A549 (cell line): ENCODE data around the gene CH25H. TPM values are rescaled to one million over a fixed set of nuclear protein-coding genes. Genes with fewer than 3 reads are reported as not detected.

Experiments used
- ATAC-seq, 2 experiments: fragments of 200-7000 bp in 1 of 2; fragments of >200 bp in 1 of 2; cut with Nextera tagmentation in 1 of 2; cut with Tn5 transposase in 1 of 2; 3 replicates each; pipeline versions ENCODE4 v1.8.0 to v1.9.1; 2018 to 2020; ENCODE audit warnings: mild to moderate bottlenecking in 1 of 2, moderate library complexity in 1 of 2
- CTCF ChIA-PET: fragments of 300-600 bp; sonication (Branson Sonifier 250); formaldehyde crosslinking; extraction: SDS; loops from one replicate; lab custom pipeline; 2021; ENCODE audit warnings: antibody characterized with exemption, inconsistent platforms; lab: Yijun Ruan, JAX
- POLR2A ChIA-PET: fragments of 350-600 bp; formaldehyde crosslinking; extraction: SDS; loops from one replicate; lab custom pipeline; 2021; ENCODE audit warnings: antibody characterized with exemption, inconsistent platforms; lab: Yijun Ruan, JAX
- DNase-seq, 2 experiments: peaks; one replicate each; pipeline versions ENCODE4 v3.0.0 to v3.0.0-alpha.2; 2011 to 2016; ENCODE audit warnings: low read depth in 1 of 2, low spot score in 1 of 2
- FAIRE-seq: peaks from 2 replicates; lab custom pipeline; 2011; peaks lifted over from hg19 to GRCh38; lab: Jason Lieb, UNC
- H3K27ac ChIP-seq, 2 experiments: fragments of >200 bp; sonication (Bioruptor Twin); formaldehyde crosslinking; 3 replicates each; pipeline ENCODE4 v1.5.1; 2016 to 2017
- H3K4me1 ChIP-seq: fragments of >200 bp; sonication (Bioruptor Twin); formaldehyde crosslinking; 3 replicates; pipeline ENCODE4 v1.6.1; 2016
- H3K4me2 ChIP-seq: fragments of >200 bp; sonication (Bioruptor Twin); formaldehyde crosslinking; 3 replicates; pipeline ENCODE4 v1.6.1; 2016
- H3K4me3 ChIP-seq: fragments of >200 bp; sonication (Bioruptor Twin); formaldehyde crosslinking; 3 replicates; pipeline ENCODE4 v1.5.1; 2016
- H3K9me3 ChIP-seq: fragments of >200 bp; sonication (Bioruptor Twin); formaldehyde crosslinking; 3 replicates; pipeline ENCODE4 v1.6.1; 2016
- CEBPB ChIP-seq, 2 experiments: fragments of >200 bp in 1 of 2; sonication (Bioruptor Twin) in 1 of 2; formaldehyde crosslinking in 1 of 2; IDR thresholded peaks; 2 replicates each; pipeline ENCODE4 v1.6.1; 2012 to 2016
- EHMT2 ChIP-seq: fragments of 200-600 bp; sonication (generic); IDR thresholded peaks from 2 replicates; pipeline ENCODE4 v1.6.1; 2016; ENCODE audit warnings: antibody characterized with exemption, low read depth, mild to moderate bottlenecking, moderate library complexity
- EP300 ChIP-seq, 2 experiments: fragments of >200 bp; sonication (Bioruptor Twin); formaldehyde crosslinking; IDR thresholded peaks; 2 replicates in 1 of 2; 3 replicates in 1 of 2; pipeline ENCODE4 v1.6.1; 2016 to 2017
- FOXS1 ChIP-seq: fragments of 250-450 bp; sonication (Bioruptor Pico); IDR thresholded peaks from 2 replicates; pipeline ENCODE4 v1.5.0; 2020; ENCODE audit warnings: mild to moderate bottlenecking, moderate library complexity
- GATA3 ChIP-seq: IDR thresholded peaks from 2 replicates; pipeline ENCODE4 v1.6.1; 2012; ENCODE audit warnings: borderline replicate concordance
- HOXB5 ChIP-seq: fragments of 250-450 bp; sonication (Bioruptor Pico); IDR thresholded peaks from 2 replicates; pipeline ENCODE4 v1.5.0; 2020; ENCODE audit warnings: mild to moderate bottlenecking, moderate library complexity
- NFE2L2 ChIP-seq: fragments of 150-350 bp; conservative IDR thresholded peaks from 2 replicates; pipeline ENCODE4 v1.6.1; 2014; ENCODE audit warnings: low read length
- NPAS2 ChIP-seq: fragments of 250-450 bp; sonication (Bioruptor Pico); IDR thresholded peaks from 2 replicates; pipeline ENCODE4 v1.8.0; 2022; ENCODE audit warnings: mild to moderate bottlenecking, moderate library complexity, borderline replicate concordance
- POLR2AphosphoS2 ChIP-seq: conservative IDR thresholded peaks from 2 replicates; pipeline ENCODE4 v1.6.1; 2012; ENCODE audit warnings: low read length, improper control_type of control experiment, inconsistent platforms
- SMC3 ChIP-seq: fragments of >200 bp; sonication (Bioruptor Twin); formaldehyde crosslinking; IDR thresholded peaks from 3 replicates; pipeline ENCODE4 v1.6.1; 2018; ENCODE audit warnings: inconsistent platforms
- TFCP2L1 ChIP-seq: fragments of 250-450 bp; sonication (Bioruptor Pico); IDR thresholded peaks from 2 replicates; pipeline ENCODE4 v1.5.0; 2021; ENCODE audit warnings: mild to moderate bottlenecking
- whole genome bisulfite sequencing: methylation state at CpG from one replicate; pipeline ENCODE4 v1.1.6; 2017; ENCODE audit errors: missing lambda C conversion rate; 5-methylcytosine and 5-hydroxymethylcytosine counted together
- polyA plus RNA-seq, 4 experiments: library from polyadenylated mRNA; depleted of rRNA in 3 of 4; stranded (reverse); fragments of >200 nt; fragmentation: RNase III in 1 of 4; extraction: RNeasy Plus Mini Kit Qiagen cat#74134 plus additional on column Dnase treatment in 1 of 4; gene quantifications; 2 replicates in 3 of 4; 3 replicates in 1 of 4; pipeline ENCODE4 v1.2.3, GENCODE V29; 2011 to 2017
- TF ChIP-seq, protein P1 (sequence below): fragments of 250-450 bp; sonication (Bioruptor Pico); IDR thresholded peaks from 2 replicates; pipeline ENCODE4 v1.5.0; 2020; ENCODE audit warnings: low read depth, mild to moderate bottlenecking, moderate library complexity
- TF ChIP-seq, protein P2 (sequence below): IDR thresholded peaks from 2 replicates; pipeline ENCODE4 v1.6.1; 2012
- TF ChIP-seq, protein P3 (sequence below): fragments of 200-600 bp; sonication (generic); IDR thresholded peaks from 2 replicates; pipeline ENCODE4 v1.6.1; 2016; ENCODE audit warnings: antibody characterized with exemption, mild to moderate bottlenecking, moderate library complexity
- TF ChIP-seq, protein P4 (sequence below): fragments of 250-450 bp; sonication (Bioruptor Pico); IDR thresholded peaks from 2 replicates; pipeline ENCODE4 v1.5.0; 2021; ENCODE audit warnings: mild to moderate bottlenecking, moderate library complexity, borderline replicate concordance
- TF ChIP-seq, protein P5 (sequence below): fragments of >200 bp; sonication (Bioruptor Twin); formaldehyde crosslinking; IDR thresholded peaks from 2 replicates; pipeline ENCODE4 v1.6.1; 2016

Gene CH25H
- polyA plus RNA-seq, 2 of the 4 experiments (the other 2 are of a cell fraction), result not detected

DNA sequence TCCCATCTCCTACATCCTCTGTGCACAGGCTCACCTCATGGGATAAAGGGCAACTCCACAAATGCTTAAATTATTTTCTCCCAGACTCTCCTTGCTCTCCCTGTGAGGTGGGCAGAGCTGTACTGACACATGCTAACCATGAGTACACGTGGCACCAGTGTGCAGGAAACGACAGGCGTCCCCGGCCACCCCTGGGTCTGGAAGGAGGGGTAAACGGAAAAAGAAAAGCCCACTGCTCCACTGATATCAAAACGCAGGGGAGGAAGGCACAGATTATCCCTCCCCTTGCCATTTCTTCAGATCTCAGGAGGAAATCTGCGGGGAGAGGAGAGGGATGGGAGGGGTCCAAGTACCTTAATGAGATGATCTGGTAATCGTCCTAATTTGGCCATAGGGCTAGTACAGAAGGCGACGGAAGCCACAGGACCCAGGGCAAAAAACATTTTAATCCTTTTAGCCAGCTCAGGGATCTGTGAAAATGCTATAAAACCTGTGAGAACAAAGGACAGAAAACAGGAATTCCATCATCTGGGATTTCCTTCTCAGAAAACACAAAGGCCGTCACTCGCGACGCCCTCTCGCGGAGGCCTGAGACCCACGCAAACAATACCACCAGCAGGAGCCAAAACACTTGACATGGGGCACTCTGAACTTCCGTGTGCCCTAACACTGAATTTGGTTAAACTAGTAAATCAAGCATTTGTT lies 17.8 kb upstream of the CH25H start (continued):
- TF ChIP-seq HOXB5 (no peak), NPAS2 (CRISPR knock-in tag) (no peak), EHMT2 (no peak)
- TF ChIP-seq, protein P1, sequence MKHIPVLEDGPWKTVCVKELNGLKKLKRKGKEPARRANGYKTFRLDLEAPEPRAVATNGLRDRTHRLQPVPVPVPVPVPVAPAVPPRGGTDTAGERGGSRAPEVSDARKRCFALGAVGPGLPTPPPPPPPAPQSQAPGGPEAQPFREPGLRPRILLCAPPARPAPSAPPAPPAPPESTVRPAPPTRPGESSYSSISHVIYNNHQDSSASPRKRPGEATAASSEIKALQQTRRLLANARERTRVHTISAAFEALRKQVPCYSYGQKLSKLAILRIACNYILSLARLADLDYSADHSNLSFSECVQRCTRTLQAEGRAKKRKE (CRISPR knock-in tag), result no peak
- TF ChIP-seq, protein P2, sequence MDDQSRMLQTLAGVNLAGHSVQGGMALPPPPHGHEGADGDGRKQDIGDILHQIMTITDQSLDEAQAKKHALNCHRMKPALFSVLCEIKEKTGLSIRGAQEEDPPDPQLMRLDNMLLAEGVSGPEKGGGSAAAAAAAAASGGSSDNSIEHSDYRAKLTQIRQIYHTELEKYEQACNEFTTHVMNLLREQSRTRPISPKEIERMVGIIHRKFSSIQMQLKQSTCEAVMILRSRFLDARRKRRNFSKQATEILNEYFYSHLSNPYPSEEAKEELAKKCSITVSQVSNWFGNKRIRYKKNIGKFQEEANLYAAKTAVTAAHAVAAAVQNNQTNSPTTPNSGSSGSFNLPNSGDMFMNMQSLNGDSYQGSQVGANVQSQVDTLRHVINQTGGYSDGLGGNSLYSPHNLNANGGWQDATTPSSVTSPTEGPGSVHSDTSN, result no peak

DNA sequence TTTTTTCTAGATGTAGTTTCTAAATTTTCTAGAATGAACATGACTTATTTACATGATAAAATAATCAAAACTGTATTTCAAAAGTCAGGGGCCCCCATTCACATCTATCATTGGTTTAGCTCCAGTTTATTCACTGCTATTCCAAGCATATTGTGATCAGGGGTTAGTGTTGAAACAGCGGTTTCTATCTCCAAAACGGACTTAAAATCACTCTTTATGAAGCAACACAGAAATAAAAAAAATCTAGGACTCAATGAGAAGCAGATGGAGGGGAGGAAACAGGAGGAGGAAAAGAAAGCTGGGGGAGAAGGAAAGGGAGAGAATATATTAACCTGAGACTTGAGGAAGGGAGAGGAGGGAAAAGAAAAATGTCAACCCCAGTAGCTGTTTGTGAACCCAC lies 14.8 kb upstream of the CH25H start:
- Histone ChIP-seq H3K4me3 (no peak overlapping the region), H3K4me1 (peaks cover 6% of the 10 kb centered on the region; the same call in 2 of the 3 replicates), H3K9me3 (no peaks in the 10 kb centered on the region), H3K4me2 (no peak overlapping the region), H3K27ac (no peak overlapping the region)
- CTCF ChIA-PET, result interaction anchor here (1.0 to 1.9 kb wide), 6 partner anchors 9 to 658 kb away, joined by 3 to 10 read pairs (median 3); no protein-coding TSS in a partner anchor
- POLR2A ChIA-PET, result no interaction called here
- no peak for TF ChIP-seq SMC3
- TF ChIP-seq GATA3, result no peak
- TF ChIP-seq, protein P3, sequence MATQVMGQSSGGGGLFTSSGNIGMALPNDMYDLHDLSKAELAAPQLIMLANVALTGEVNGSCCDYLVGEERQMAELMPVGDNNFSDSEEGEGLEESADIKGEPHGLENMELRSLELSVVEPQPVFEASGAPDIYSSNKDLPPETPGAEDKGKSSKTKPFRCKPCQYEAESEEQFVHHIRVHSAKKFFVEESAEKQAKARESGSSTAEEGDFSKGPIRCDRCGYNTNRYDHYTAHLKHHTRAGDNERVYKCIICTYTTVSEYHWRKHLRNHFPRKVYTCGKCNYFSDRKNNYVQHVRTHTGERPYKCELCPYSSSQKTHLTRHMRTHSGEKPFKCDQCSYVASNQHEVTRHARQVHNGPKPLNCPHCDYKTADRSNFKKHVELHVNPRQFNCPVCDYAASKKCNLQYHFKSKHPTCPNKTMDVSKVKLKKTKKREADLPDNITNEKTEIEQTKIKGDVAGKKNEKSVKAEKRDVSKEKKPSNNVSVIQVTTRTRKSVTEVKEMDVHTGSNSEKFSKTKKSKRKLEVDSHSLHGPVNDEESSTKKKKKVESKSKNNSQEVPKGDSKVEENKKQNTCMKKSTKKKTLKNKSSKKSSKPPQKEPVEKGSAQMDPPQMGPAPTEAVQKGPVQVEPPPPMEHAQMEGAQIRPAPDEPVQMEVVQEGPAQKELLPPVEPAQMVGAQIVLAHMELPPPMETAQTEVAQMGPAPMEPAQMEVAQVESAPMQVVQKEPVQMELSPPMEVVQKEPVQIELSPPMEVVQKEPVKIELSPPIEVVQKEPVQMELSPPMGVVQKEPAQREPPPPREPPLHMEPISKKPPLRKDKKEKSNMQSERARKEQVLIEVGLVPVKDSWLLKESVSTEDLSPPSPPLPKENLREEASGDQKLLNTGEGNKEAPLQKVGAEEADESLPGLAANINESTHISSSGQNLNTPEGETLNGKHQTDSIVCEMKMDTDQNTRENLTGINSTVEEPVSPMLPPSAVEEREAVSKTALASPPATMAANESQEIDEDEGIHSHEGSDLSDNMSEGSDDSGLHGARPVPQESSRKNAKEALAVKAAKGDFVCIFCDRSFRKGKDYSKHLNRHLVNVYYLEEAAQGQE, result no peak
- TF ChIP-seq POLR2AphosphoS2, result no peak
- TF ChIP-seq, protein P2, result no peak
- no peak for TF ChIP-seq EP300 (IDR thresholded peaks at IDR 0.05)
- TF ChIP-seq, protein P4, sequence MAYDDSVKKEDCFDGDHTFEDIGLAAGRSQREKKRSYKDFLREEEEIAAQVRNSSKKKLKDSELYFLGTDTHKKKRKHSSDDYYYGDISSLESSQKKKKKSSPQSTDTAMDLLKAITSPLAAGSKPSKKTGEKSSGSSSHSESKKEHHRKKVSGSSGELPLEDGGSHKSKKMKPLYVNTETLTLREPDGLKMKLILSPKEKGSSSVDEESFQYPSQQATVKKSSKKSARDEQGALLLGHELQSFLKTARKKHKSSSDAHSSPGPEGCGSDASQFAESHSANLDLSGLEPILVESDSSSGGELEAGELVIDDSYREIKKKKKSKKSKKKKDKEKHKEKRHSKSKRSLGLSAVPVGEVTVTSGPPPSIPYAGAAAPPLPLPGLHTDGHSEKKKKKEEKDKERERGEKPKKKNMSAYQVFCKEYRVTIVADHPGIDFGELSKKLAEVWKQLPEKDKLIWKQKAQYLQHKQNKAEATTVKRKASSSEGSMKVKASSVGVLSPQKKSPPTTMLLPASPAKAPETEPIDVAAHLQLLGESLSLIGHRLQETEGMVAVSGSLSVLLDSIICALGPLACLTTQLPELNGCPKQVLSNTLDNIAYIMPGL, result no peak
- TF ChIP-seq NFE2L2, result no peak
- TF ChIP-seq CEBPB (IDR thresholded peaks at IDR 0.05), result no peak
- TF ChIP-seq EHMT2, result no peak
- TF ChIP-seq, protein P5, sequence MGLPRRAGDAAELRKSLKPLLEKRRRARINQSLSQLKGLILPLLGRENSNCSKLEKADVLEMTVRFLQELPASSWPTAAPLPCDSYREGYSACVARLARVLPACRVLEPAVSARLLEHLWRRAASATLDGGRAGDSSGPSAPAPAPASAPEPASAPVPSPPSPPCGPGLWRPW, result no peak
- no peak for TF ChIP-seq NPAS2 (CRISPR knock-in tag)
- no peak for TF ChIP-seq TFCP2L1 (CRISPR knock-in tag)
- TF ChIP-seq FOXS1 (CRISPR knock-in tag), result no peak
- WGBS, result 51% methylated on average over 2 of the region's 2 CpGs
- DNase-seq (no peak), FAIRE-seq (no peak), ATAC-seq (no peak)
